GM23338 (cell line): ENCODE results near the gene CELSR1.

Experiments
- EZH2 ChIP-seq: fragments of 200-600 bp; sonication (generic); IDR thresholded peaks from one replicate; pipeline ENCODE4 v1.8.0; 2017; ENCODE audit warnings: antibody characterized with exemption, mild to moderate bottlenecking, low read depth; ENCODE audit not compliant: unreplicated experiment
- NANOG ChIP-seq: IDR thresholded peaks from 2 replicates; pipeline ENCODE4 v1.6.1; 2016; ENCODE audit warnings: antibody characterized with exemption, borderline replicate concordance
- POLR2AphosphoS5 ChIP-seq: IDR thresholded peaks from 2 replicates; pipeline ENCODE4 v1.6.1; 2016; ENCODE audit warnings: antibody characterized with exemption, low read depth
- TF ChIP-seq, protein P1 (sequence below), 2 experiments: fragments of 200-600 bp in 1 of 2; sonication (generic) in 1 of 2; conservative IDR thresholded peaks; 2 replicates each; pipeline versions ENCODE4 v1.5.1 to v1.6.1; 2016 to 2017; ENCODE audit warnings: antibody characterized with exemption in 2 of 2, low read depth in 2 of 2, mild to moderate bottlenecking in 2 of 2, moderate library complexity in 1 of 2
- TF ChIP-seq, protein P2 (sequence below): IDR thresholded peaks from one replicate; pipeline ENCODE4 v1.6.1; 2018; ENCODE audit warnings: antibody characterized with exemption; ENCODE audit not compliant: unreplicated experiment

DNA sequence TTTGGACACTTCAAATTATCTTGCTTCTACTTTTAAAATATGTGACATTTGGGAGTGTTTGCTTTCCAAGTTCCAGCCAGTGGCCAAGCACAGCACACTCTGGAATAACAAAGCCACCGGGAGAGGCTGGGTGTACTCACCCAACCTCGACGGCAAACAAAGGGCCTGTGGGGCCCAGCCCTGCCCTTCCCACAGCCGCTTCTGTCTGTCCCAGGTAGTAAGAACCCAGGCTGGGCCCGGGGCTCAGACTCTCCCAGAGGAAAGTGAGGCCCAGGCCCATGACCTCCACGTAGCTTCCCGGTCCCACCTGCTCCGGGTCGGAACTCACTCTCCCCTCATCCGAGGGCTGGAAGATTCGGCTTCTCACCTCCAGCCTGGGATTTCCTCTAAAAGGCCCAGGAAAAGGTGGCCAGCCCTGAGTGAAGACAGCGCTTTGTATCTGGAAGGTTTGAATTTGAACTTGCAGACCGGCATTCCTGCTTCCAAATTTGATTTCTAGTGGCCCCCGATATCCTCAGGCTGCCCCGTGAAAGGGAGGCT, 93.5 kb downstream of the CELSR1 start:
- TF ChIP-seq, protein P1, sequence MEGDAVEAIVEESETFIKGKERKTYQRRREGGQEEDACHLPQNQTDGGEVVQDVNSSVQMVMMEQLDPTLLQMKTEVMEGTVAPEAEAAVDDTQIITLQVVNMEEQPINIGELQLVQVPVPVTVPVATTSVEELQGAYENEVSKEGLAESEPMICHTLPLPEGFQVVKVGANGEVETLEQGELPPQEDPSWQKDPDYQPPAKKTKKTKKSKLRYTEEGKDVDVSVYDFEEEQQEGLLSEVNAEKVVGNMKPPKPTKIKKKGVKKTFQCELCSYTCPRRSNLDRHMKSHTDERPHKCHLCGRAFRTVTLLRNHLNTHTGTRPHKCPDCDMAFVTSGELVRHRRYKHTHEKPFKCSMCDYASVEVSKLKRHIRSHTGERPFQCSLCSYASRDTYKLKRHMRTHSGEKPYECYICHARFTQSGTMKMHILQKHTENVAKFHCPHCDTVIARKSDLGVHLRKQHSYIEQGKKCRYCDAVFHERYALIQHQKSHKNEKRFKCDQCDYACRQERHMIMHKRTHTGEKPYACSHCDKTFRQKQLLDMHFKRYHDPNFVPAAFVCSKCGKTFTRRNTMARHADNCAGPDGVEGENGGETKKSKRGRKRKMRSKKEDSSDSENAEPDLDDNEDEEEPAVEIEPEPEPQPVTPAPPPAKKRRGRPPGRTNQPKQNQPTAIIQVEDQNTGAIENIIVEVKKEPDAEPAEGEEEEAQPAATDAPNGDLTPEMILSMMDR (conservative IDR thresholded peaks at IDR 0.05; ENCODE audit: low read depth in 2 of 2): no peak
- TF ChIP-seq, protein P2, sequence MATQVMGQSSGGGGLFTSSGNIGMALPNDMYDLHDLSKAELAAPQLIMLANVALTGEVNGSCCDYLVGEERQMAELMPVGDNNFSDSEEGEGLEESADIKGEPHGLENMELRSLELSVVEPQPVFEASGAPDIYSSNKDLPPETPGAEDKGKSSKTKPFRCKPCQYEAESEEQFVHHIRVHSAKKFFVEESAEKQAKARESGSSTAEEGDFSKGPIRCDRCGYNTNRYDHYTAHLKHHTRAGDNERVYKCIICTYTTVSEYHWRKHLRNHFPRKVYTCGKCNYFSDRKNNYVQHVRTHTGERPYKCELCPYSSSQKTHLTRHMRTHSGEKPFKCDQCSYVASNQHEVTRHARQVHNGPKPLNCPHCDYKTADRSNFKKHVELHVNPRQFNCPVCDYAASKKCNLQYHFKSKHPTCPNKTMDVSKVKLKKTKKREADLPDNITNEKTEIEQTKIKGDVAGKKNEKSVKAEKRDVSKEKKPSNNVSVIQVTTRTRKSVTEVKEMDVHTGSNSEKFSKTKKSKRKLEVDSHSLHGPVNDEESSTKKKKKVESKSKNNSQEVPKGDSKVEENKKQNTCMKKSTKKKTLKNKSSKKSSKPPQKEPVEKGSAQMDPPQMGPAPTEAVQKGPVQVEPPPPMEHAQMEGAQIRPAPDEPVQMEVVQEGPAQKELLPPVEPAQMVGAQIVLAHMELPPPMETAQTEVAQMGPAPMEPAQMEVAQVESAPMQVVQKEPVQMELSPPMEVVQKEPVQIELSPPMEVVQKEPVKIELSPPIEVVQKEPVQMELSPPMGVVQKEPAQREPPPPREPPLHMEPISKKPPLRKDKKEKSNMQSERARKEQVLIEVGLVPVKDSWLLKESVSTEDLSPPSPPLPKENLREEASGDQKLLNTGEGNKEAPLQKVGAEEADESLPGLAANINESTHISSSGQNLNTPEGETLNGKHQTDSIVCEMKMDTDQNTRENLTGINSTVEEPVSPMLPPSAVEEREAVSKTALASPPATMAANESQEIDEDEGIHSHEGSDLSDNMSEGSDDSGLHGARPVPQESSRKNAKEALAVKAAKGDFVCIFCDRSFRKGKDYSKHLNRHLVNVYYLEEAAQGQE: no peak
- no peak for TF ChIP-seq POLR2AphosphoS5
- no peak for TF ChIP-seq EZH2
- TF ChIP-seq NANOG: no peak
